COLO829 (cell line): Measurements from ENCODE around the gene TDRD3.

ENCODE experiments used
- DNase-seq: peaks from one replicate; pipeline ENCODE4 v3.0.0; 2012; ENCODE audit warnings: low spot score

TDRD3 gene

DNA sequence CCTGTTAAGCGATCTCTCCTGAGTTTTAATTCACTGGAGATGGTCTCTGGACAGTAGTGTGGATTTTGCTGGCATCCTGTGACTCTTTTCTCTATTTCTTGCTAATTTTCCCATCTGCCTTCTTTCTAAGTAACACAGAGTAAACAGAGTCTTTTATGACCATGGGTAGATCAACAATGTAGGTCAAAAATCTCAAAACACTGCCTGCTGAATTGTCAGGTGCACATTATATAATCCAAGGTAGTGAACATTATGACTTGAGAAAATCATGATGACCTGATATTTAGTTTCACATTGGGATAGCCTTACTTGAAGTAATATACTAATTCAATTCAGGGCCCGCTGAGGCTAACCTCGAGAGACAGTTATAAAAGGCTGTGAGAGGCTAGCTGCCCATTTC is 180.7 kb downstream of the TDRD3 start:
- no peak for DNase-seq

DNA sequence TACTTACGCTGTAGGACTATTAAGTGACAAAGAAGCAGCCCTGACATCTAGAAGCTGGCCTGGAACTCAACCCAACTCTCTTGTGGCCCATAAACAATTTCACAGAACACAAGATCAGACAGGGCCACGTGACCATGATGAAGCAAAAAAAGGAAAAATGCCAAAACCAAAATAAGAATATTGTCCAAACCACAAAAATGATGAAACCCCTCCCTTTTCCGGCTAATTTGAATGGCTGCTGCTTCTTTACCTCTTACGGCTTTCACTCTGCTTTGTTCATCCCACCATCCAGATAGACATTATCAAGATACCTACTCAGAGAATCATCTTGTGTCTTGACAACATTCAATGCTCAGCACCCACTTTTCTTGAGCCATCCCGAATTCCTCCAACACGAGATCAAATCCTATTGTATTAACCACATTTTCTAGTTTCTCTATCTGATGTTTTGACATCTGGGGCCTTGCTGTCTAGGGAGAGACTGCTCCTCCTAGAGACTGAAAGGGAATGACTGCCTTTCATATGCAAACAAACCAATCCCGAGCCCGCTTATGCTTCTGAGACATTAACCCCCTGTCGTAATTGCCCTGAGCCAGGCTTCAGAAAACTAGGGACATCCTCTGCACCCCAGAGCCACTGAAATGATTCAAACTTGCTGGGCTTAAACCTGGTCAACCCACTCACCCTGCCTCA is 186.3 kb downstream of the TDRD3 start:
- DNase-seq = no peak

DNA sequence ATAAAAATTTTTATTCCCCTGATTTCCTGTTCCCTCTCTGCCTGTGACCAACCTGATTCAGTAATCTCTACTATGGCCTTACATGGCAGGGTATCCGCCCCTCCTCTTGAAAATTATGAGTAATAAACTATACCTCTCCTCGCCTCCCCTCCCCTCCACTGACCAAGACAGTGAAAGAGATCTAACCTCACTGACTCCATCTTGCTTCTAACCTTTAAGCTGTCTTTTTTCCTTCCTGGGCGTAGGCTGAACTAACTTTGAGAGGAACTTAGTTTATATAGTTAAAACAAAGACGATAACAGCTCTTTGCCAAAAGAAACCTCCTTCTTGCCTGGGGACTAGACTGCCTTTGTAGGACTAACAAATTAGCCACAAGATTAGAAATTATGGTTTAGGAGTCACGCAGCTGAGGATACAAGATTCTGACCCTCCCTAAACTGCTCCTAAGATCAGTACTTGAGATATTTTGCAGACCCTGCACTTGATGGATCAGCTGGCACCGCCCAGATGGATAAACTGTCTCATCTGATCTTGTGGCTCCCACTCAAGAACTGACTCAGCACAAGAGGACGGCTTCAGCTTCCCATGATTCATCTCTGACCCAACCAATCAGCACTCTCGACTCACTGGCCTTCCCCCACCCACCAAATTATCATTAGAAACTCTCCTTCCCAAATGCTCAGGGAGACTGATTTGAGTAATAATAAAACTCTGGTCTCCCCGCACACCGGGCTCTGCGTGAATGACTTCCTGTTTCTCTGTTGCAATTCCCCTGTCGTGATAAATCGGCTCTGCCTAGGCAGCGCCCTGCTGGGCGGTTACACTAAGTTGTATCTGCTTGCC is 187.1 kb downstream of the TDRD3 start:
- DNase-seq = no peak

DNA sequence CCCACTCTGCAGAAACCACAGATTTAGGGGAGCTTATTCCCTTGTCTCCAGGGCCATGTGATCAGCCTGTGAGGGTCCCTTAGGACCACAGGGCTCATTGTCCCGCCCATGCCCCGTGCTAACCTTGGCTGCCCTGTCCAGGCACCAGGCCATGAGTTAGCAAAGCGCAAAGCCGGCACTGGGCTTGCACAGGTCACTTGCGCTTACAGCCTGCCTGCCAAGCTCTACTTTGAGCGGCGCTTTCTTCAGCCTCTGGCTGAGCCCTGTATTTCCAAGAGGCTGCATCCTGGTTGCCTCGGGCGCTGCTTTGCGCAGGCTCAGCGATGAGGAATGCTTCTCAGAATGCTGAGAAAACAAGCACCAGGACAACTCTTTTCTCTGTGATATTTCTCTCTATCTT is 188.0 kb downstream of the TDRD3 start:
- no peak for DNase-seq

DNA sequence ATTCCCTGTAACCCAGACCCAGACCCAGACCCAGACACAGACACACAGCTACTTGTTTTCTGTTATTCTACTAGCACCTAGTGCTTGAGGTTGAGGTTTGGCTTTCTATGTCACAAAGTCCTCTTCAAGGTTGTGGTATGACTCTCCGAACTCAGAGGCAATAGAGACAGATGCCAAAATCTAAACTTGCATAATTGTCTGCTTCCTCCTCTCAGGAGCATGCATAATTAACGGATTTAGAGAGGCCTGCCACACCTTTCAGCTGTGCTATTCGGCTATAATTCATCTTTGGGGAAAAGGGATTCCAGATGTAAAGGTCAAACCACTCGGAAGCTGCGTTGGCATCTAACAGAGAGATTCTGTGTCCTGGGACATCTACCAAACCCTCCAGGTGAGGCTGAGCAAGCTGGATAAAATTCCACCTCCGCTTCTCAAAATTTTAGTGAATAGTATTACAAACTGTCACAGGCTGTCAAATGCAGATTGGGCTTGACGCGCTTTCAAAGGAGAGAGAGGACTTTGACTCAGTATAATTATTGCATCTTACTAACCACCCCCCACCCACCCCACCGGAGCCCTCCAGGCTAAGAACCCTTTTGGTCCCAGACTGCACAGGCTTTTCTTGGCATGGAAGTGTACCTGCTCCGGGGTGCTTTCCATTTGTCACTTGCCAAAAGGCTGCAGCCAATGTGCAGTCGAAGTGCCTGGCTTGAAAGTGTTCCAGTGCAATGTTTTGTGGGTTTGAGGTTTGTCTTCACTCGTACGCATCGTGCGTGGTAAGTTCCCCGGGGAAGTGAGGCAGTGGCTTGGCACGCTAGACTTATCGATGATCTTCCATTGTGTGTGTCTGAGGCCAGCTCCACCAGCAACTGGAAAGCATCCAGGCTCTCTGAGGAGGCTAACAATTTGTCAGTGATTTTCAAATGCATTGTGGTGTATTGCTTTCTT is 194.1 kb downstream of the TDRD3 start:
- no peak for DNase-seq

DNA sequence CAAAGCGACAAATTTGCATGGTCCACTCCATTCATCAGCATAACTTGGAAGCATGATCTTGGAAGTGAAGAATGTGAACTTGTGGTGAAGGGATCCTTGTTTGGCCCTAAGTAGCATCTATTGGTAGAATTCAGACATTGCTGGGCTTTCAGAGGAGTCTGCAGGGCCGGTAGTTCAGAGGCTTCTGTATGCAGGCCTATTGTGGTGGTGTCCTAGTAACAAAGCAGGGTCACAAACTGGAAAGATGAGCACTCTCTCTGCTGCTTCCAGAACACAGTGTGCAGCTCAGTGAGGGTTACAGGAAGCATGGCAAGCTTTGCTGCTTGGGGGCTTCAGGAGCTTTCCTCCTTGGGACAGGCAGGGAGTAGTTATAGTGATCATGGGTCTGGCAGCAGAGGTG is 206.0 kb downstream of the TDRD3 start:
- DNase-seq = no peak

DNA sequence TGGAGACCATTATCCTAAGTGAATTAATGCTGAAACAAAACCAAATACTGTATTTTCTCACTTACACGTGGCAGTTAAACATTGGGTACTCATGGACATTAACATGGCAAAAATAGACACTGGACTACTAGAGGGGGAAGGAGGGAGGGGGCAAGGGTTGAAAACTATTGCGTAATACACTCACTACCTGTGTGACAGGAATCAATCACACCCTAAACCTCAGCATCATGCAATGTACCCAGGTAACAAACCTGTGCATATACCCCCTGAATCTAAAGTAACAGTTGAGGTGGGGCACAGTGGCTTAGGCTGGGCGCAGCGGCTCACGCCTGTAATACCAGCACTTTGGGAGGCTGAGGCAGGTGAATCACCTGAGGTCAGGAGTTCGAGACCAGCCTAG is 207.0 kb downstream of the TDRD3 start:
- DNase-seq = no peak

DNA sequence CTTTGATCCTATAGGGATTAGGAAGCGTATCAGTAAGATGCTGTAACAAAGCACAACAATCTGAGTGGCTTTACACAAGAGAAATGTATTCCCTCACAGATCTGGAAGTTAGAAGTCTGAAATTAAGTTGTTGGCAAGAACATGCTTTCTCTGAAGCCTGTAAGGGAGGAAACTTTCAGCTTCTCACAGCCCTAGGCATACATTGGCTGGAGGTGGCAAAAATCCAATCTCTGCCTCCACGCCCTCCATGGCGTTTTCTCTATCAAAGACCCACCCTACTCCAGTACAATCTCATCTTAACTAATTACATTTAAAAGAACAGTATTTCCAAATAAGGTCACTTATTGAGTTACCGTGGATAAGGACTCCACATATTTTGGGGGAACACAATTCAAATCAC is 211.9 kb downstream of the TDRD3 start:
- no peak for DNase-seq

DNA sequence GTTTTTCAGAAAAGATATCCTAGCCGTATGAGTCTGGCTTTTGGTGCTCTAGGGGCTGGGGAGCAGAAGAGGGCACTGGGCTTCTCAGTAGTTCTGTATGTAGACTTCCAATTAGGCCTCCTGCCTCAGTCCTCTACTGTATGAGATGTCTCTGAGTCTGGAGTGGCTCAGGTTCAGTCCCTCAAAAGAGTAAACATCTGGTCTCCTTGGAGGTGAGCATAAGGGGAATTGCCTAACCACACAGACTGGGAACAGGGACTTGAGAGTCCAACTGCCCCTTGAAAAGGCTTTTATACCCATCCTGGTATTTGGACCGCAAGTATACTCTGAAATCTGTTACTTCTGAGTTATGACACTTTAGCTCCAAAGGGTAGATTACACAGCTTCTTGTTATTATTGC is 214.5 kb downstream of the TDRD3 start:
- no peak for DNase-seq

DNA sequence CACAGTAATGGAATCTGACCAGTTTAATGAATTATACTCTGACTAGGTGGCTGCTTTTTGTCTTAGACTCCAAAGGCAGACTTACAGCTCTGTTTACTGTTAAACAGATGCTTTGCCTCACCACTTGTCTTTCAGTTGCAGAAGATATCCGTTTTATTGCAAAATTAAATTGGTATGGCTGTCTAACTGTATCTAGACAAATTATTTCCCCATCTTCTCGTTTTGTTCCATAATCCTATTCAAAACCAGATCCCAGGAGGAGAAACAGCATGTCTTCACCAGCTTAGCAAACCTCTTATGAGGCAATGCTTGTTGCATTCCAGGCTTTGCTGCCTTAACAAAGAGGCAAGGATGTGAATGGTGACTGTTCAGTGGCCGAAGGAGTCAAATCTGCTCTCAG is 215.6 kb downstream of the TDRD3 start:
- DNase-seq = no peak

DNA sequence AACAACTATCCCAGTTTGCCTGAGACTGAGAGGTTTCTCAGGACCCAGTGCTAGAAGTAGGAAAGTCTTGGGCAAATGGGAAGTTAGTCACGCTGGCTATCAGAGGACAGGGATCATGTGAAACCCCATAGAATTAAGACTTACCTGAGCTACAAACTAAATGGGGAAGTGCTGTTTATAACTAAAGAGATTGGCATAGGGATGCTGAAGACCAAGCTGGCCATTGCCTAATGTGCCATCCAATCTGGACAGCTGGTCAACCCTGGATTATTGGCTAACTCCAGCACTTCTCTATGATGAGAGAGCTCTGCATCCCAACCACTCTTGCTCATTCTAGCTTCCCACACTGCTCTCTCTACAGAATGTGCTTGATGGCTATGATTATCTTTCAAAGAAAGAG is 216.1 kb downstream of the TDRD3 start:
- no peak for DNase-seq

DNA sequence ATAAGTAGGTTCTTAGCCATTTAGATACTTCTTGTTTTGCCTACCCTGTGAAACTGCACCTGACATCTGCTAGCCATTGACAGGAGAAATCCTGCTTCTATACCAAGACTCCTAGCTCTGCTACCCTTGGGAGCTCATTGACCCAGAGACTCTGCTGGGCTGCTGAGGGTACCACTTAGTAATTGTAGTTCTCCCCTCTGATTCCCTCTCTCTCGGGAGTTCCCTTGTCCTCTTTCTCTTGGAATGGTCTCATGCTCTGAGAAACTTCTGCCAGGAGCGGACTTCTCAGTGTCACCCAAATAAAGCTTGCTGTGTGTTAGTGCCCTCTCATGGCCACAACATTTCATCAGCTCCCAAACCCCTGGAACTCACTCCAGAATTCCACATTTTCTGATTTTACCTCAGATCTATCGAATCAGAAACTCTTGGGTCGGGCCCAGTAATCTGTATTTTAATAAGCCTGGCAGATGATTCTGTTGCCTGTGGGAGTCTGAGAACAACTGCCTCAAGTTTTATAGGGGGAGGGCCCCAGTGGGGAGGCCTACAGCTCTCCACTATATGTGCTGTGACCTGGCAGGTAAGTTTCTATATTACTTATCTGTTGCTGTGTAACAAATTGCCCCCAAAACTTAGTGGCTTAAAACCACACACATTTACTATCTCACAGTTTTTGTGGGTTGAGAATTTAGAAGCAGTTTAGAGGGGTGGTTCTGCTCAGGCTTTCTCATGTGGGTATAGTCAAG is 221.1 kb downstream of the TDRD3 start:
- no peak for DNase-seq

DNA sequence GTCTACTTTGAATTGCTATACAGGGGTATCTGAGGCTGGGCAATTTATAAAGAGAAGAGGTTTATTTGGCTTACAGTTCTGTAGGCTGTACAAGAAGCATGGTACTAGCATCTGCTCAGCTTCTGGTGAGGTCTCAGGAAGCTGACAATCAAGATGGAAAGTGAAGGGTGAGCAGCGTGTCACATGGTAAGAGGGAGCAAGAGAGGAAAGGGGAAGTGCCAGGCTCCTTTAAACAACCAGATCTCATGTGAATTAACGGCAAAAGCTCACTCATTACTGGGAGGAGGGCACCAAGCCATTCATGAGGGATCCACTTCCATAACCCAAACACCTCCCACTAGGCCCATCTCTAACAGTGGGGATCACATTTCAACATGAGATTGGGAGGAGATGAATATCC is 222.4 kb downstream of the TDRD3 start:
- no peak for DNase-seq

DNA sequence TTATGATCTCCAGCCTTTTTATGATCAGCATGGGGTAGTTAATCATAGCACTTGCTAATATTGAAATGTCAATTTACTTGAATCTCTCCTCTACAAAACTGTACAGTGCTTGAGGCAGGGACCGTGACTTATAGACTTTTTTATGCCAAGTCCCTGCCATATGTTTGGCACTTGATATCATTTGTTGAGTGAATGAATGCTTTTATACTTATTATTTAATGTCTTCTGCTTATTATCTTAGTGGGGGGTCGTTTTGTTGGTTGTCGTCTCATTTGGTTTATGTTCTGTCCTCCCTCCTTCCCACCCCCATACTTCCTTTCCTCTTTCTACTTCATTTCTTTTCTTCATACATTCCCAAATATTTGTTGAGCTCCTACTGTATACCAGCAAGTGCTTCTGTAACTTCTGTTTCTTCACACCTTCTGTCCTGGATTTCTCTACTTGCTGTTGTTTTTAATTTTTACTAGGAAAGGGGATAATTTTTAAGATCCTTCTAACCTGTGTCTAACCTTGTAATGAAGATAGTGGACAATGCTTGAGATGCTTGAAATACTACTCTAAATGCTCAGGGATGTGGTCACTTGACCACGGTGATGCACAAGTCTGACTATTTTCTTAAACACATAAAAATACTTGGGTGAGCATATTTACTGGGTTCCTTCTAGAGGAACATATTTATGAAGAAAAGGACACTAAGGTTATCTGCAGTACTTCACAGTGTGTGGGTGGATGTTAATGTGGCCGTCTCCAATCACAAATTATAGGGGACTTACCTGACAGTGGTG is 223.8 kb downstream of the TDRD3 start:
- no peak for DNase-seq

DNA sequence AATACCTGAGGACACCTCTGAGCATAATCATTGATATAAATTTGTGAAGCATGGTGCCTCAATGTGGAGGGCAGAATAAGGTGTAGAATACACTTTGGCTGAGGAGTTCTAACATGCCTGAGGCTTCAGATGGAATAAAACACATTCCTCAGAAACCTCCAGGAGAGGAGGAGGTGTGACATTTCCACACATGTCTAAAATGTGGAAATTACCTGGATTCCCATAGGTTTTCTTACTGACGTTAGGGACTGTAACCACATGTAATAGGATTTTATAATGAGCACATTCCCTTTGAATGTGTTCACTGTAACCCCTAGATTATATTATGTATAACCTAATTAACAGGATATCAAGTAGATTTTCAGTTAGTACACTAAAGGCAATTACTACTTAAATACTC is 226.1 kb downstream of the TDRD3 start:
- DNase-seq = no peak
